GM23338 (cell line): ENCODE results near the gene CLDN15. TPM values are rescaled to one million over a fixed set of nuclear protein-coding genes. Genes with fewer than 3 reads are reported as not detected.
A peak's percentile ranks its signal among the peaks of the same experiment; 100 is the strongest.

Source experiments
- ATAC-seq: fragments of 200-7000 bp; cut with Tn5 transposase; 3 replicates; pipeline ENCODE4 v1.9.1; 2020
- DNase-seq: peaks from one replicate; pipeline ENCODE4 v3.0.0-alpha.2; 2015; ENCODE audit warnings: low spot score
- H2AFZ ChIP-seq: fragments of 200-600 bp; sonication (generic); 2 replicates; pipeline ENCODE4 v1.8.0; 2016; ENCODE audit warnings: antibody characterized with exemption, mild to moderate bottlenecking, moderate library complexity
- H3F3A ChIP-seq: fragments of 200-600 bp; sonication (generic); replicated peaks from 2 replicates; pipeline ENCODE4 v1.8.0; 2017; ENCODE audit warnings: antibody characterized with exemption, mixed run types, low read depth
- H3K27ac ChIP-seq: fragments of 200-600 bp; sonication (generic); 2 replicates; pipeline ENCODE4 v1.6.1; 2016; ENCODE audit warnings: low read depth
- H3K27me3 ChIP-seq: fragments of 200-600 bp; sonication (generic); 2 replicates; pipeline ENCODE4 v1.8.0; 2016; ENCODE audit warnings: mild to moderate bottlenecking, mixed run types, moderate library complexity; ENCODE audit not compliant: insufficient read depth
- H3K36me3 ChIP-seq: fragments of 200-600 bp; sonication (generic); 2 replicates; pipeline ENCODE4 v1.8.0; 2016; ENCODE audit warnings: mild to moderate bottlenecking; ENCODE audit not compliant: insufficient read depth
- H3K4me1 ChIP-seq: fragments of 200-600 bp; sonication (generic); 2 replicates; pipeline ENCODE4 v1.8.0; 2016; ENCODE audit warnings: mild to moderate bottlenecking, moderate library complexity; ENCODE audit not compliant: insufficient read depth
- H3K4me2 ChIP-seq: fragments of 200-600 bp; sonication (generic); 2 replicates; pipeline ENCODE4 v1.7.1; 2017; ENCODE audit warnings: mixed run types
- H3K4me3 ChIP-seq: fragments of 200-600 bp; sonication (generic); 2 replicates; pipeline ENCODE4 v1.6.1; 2016; ENCODE audit warnings: mixed run types
- H3K79me2 ChIP-seq: fragments of 200-600 bp; sonication (generic); replicated peaks from 2 replicates; pipeline ENCODE4 v1.8.0; 2017; ENCODE audit warnings: mild to moderate bottlenecking; ENCODE audit not compliant: insufficient read depth
- H3K9me2 ChIP-seq: fragments of 200-600 bp; sonication (generic); 2 replicates; pipeline ENCODE4 v1.8.0; 2017; ENCODE audit not compliant: insufficient read depth
- H4K20me1 ChIP-seq: fragments of 200-600 bp; sonication (generic); replicated peaks from 2 replicates; pipeline ENCODE4 v1.8.0; 2017; ENCODE audit warnings: mild to moderate bottlenecking; ENCODE audit not compliant: insufficient read depth
- H3K27ac Mint-ChIP-seq: 2 replicates; pipeline ENCODE4 v1.8.0; 2020; ENCODE audit warnings: inconsistent platforms, mild to moderate bottlenecking, moderate library complexity, mixed read lengths
- H3K27me3 Mint-ChIP-seq: 3 replicates; pipeline ENCODE4 v1.8.0; 2022; ENCODE audit warnings: low read depth, mild to moderate bottlenecking, moderate library complexity, mixed read lengths, inconsistent platforms; ENCODE audit not compliant: insufficient read depth, poor library complexity
- H3K36me3 Mint-ChIP-seq: 3 replicates; pipeline ENCODE4 v1.8.0; 2021; ENCODE audit warnings: low read depth, mild to moderate bottlenecking, inconsistent platforms, moderate library complexity, mixed read lengths
- H3K4me1 Mint-ChIP-seq: 3 replicates; pipeline ENCODE4 v1.8.0; 2020; ENCODE audit warnings: mild to moderate bottlenecking, inconsistent platforms, mixed read lengths
- H3K4me3 Mint-ChIP-seq: 3 replicates; pipeline ENCODE4 v1.8.0; 2021; ENCODE audit warnings: moderate library complexity, mild to moderate bottlenecking, inconsistent platforms, mixed read lengths
- H3K9me3 Mint-ChIP-seq: 3 replicates; pipeline ENCODE4 v1.8.0; 2020; ENCODE audit warnings: moderate library complexity, mild to moderate bottlenecking, inconsistent platforms, mixed read lengths
- EZH2 ChIP-seq: fragments of 200-600 bp; sonication (generic); IDR thresholded peaks from one replicate; pipeline ENCODE4 v1.8.0; 2017; ENCODE audit warnings: antibody characterized with exemption, mild to moderate bottlenecking, low read depth; ENCODE audit not compliant: unreplicated experiment
- EZH2phosphoT487 ChIP-seq: fragments of 200-600 bp; sonication (generic); IDR thresholded peaks from one replicate; pipeline ENCODE4 v1.8.1; 2018; ENCODE audit warnings: antibody characterized with exemption; ENCODE audit not compliant: unreplicated experiment
- ZNF331 ChIP-seq: fragments of 250-450 bp; sonication (Bioruptor Pico); IDR thresholded peaks from 2 replicates; pipeline ENCODE4 v1.5.0; 2020; ENCODE audit warnings: low read depth, mild to moderate bottlenecking, moderate library complexity
- polyA plus RNA-seq: library from polyadenylated mRNA; unstranded; fragments of >200 nt; fragmentation: Nextera tagmentation; extraction: Ambion mirVana; gene quantifications from 2 replicates; pipeline ENCODE4 v1.2.1, GENCODE V29; 2016
- total RNA-seq: library from RNA; depleted of rRNA; stranded (reverse); fragments of >200 nt; shearing (Covaris generic); gene quantifications from 2 replicates; pipeline ENCODE4 v1.2.3, GENCODE V29; 2014
- TF ChIP-seq, protein P1 (sequence below), 2 experiments: fragments of 200-600 bp in 1 of 2; sonication (generic) in 1 of 2; conservative IDR thresholded peaks; 2 replicates each; pipeline versions ENCODE4 v1.5.1 to v1.6.1; 2016 to 2017; ENCODE audit warnings: antibody characterized with exemption in 2 of 2, low read depth in 2 of 2, mild to moderate bottlenecking in 2 of 2, moderate library complexity in 1 of 2
- TF ChIP-seq, protein P2 (sequence below): IDR thresholded peaks from one replicate; pipeline ENCODE4 v1.6.1; 2018; ENCODE audit warnings: antibody characterized with exemption; ENCODE audit not compliant: unreplicated experiment

Gene CLDN15
- total and polyA plus RNA-seq, 2 experiments from 2014 or later = 3.6 to 4.1 TPM

DNA sequence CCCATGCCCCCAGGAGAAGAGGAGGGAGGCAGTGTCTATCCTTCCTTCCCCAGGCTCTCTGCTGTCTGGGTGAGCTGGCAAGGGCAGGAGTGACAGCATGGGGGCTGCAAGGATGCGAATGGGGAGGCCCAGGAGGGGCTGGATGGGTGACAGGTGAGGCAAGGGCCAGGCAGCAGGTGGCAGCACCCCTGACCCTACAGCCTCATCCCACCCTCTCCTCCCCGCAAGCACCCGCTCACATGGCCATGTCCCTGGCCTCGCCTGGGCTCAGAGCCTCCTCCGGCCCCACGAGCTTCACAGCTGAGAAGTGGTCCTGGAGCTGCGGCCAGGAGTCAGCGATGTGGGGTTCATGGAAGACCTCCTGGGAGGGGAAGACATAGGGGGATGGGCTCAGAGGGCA, 25.6 kb downstream of the CLDN15 start:
- H3K79me2 ChIP-seq = peaks cover 6% of the 10 kb centered on the region; the same call in 1 of the 2 replicates
- H2AFZ ChIP-seq = no peak overlapping the region
- ATAC-seq (peak; percentile 24), DNase-seq (no peak)
- Mint-ChIP-seq H3K27ac (no peak overlapping the region), H3K27me3 (peaks cover 9% of the 10 kb centered on the region), H3K36me3 (peaks cover 17% of the 10 kb centered on the region), H3K4me1 (peaks cover 10% of the 10 kb centered on the region; the same call in 2 of the 3 replicates), H3K9me3 (no peaks in the 10 kb centered on the region), H3K4me3 (no peak overlapping the region)
- TF ChIP-seq, protein P1, sequence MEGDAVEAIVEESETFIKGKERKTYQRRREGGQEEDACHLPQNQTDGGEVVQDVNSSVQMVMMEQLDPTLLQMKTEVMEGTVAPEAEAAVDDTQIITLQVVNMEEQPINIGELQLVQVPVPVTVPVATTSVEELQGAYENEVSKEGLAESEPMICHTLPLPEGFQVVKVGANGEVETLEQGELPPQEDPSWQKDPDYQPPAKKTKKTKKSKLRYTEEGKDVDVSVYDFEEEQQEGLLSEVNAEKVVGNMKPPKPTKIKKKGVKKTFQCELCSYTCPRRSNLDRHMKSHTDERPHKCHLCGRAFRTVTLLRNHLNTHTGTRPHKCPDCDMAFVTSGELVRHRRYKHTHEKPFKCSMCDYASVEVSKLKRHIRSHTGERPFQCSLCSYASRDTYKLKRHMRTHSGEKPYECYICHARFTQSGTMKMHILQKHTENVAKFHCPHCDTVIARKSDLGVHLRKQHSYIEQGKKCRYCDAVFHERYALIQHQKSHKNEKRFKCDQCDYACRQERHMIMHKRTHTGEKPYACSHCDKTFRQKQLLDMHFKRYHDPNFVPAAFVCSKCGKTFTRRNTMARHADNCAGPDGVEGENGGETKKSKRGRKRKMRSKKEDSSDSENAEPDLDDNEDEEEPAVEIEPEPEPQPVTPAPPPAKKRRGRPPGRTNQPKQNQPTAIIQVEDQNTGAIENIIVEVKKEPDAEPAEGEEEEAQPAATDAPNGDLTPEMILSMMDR (conservative IDR thresholded peaks at IDR 0.05; ENCODE audit: low read depth in 2 of 2) = peak in 1 of 2 experiments; percentile 47; a peak in 2 of 4 replicates
- TF ChIP-seq ZNF331 (CRISPR knock-in tag) = no peak
- H4K20me1 ChIP-seq = no peaks in the 10 kb centered on the region
- H3F3A ChIP-seq = peaks cover 6% of the 10 kb centered on the region; the same call in 1 of the 2 replicates
- peaks cover 7% of the 10 kb centered on the region for H3K4me1 ChIP-seq
- H3K4me3 ChIP-seq = no peak overlapping the region
- H3K36me3 ChIP-seq = no peaks in the 10 kb centered on the region; the same call in 1 of the 2 replicates
- H3K27ac ChIP-seq = no peak overlapping the region
- H3K9me2 ChIP-seq = no peaks in the 10 kb centered on the region
- no peak overlapping the region for H3K4me2 ChIP-seq
- no peaks in the 10 kb centered on the region for H3K27me3 ChIP-seq

DNA sequence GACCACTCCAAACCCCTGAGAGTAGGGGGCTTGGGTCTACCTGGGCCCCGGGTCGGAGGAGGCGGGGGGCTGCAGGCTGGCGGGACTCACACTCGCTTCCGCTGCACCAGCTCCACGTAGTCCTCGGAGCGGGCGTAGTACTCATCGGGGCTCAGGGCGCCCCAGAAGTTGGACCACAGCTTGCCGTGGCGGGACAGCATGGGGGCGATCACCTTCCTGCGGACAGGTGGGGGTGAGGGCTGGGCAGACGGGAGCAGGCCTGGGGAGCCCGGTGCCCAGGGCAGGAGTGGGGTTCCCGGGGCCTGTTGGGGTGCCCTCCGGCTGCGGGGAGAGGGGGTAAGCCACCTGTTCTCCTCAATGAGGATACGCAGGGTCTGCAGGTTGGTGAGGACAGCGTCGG, 26.1 kb downstream of the CLDN15 start:
- Mint-ChIP-seq H3K27ac (no peak overlapping the region), H3K4me1 (peaks cover 6% of the 10 kb centered on the region; the same call in 2 of the 3 replicates), H3K4me3 (no peak overlapping the region), H3K27me3 (peaks cover 5% of the 10 kb centered on the region), H3K9me3 (no peaks in the 10 kb centered on the region), H3K36me3 (peaks cover 20% of the 10 kb centered on the region)
- Histone ChIP-seq H3K4me3 (no peak overlapping the region), H2AFZ (no peak overlapping the region), H3K9me2 (no peaks in the 10 kb centered on the region), H3K36me3 (no peaks in the 10 kb centered on the region; the same call in 1 of the 2 replicates), H3K4me1 (peaks cover 3% of the 10 kb centered on the region), H3F3A (peaks cover 6% of the 10 kb centered on the region; the same call in 1 of the 2 replicates), H3K79me2 (0 out of 2 replicates have a peak, but pooled peaks cover 3% of the 10 kb centered on the region), H3K27me3 (no peaks in the 10 kb centered on the region), H3K4me2 (no peak overlapping the region), H4K20me1 (no peaks in the 10 kb centered on the region), H3K27ac (no peak overlapping the region)
- ATAC-seq (no peak), DNase-seq (no peak)
- TF ChIP-seq EZH2phosphoT487 (no peak), EZH2 (no peak)
- TF ChIP-seq, protein P2, sequence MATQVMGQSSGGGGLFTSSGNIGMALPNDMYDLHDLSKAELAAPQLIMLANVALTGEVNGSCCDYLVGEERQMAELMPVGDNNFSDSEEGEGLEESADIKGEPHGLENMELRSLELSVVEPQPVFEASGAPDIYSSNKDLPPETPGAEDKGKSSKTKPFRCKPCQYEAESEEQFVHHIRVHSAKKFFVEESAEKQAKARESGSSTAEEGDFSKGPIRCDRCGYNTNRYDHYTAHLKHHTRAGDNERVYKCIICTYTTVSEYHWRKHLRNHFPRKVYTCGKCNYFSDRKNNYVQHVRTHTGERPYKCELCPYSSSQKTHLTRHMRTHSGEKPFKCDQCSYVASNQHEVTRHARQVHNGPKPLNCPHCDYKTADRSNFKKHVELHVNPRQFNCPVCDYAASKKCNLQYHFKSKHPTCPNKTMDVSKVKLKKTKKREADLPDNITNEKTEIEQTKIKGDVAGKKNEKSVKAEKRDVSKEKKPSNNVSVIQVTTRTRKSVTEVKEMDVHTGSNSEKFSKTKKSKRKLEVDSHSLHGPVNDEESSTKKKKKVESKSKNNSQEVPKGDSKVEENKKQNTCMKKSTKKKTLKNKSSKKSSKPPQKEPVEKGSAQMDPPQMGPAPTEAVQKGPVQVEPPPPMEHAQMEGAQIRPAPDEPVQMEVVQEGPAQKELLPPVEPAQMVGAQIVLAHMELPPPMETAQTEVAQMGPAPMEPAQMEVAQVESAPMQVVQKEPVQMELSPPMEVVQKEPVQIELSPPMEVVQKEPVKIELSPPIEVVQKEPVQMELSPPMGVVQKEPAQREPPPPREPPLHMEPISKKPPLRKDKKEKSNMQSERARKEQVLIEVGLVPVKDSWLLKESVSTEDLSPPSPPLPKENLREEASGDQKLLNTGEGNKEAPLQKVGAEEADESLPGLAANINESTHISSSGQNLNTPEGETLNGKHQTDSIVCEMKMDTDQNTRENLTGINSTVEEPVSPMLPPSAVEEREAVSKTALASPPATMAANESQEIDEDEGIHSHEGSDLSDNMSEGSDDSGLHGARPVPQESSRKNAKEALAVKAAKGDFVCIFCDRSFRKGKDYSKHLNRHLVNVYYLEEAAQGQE = no peak
